SU-DHL-6 (cell line): ENCODE results near the gene CCNYL1.
"Not testable (repeated sequence)": the region's sequence is repeated elsewhere in the genome, so short reads cannot be mapped to it uniquely, and the experiment has no call there.

Experiments used
- H2AFZ ChIP-seq: fragments of 200-600 bp; sonication (generic); 2 replicates; pipeline ENCODE4 v1.6.1; 2014; ENCODE audit warnings: low read depth, mild to moderate bottlenecking, moderate library complexity, mixed read lengths, antibody characterized with exemption, low read length; ENCODE audit not compliant: severe bottlenecking
- H3F3A ChIP-seq: fragments of 200-600 bp; shearing (Covaris generic); 2 replicates; pipeline ENCODE4 v1.6.0; 2016; ENCODE audit warnings: antibody characterized with exemption, mild to moderate bottlenecking; ENCODE audit not compliant: insufficient read depth
- H3K27ac ChIP-seq: fragments of 200-600 bp; sonication (generic); 2 replicates; pipeline ENCODE4 v1.5.1; 2016; ENCODE audit warnings: low read depth, mild to moderate bottlenecking, low read length, moderate library complexity, mixed read lengths
- H3K27me3 ChIP-seq: fragments of 200-600 bp; sonication (generic), shearing (Covaris generic); 2 replicates; pipeline ENCODE4 v1.6.0; 2014; ENCODE audit warnings: mild to moderate bottlenecking, low read length
- H3K36me3 ChIP-seq: fragments of 200-600 bp; sonication (generic); 2 replicates; pipeline ENCODE4 v1.6.1; 2014; ENCODE audit warnings: mild to moderate bottlenecking, low read length, mixed read lengths
- H3K4me2 ChIP-seq: fragments of 300-600, 200-600 bp; shearing (Covaris generic), sonication (generic); 2 replicates; pipeline ENCODE4 v1.6.0; 2014; ENCODE audit warnings: low read length, low read depth, mild to moderate bottlenecking; ENCODE audit not compliant: poor library complexity, severe bottlenecking
- H3K4me3 ChIP-seq: fragments of 200-600 bp; sonication (generic); 2 replicates; pipeline ENCODE4 v1.5.1; 2014; ENCODE audit warnings: antibody characterized with exemption, low read length, mild to moderate bottlenecking, mixed read lengths; ENCODE audit not compliant: insufficient read depth, poor library complexity, severe bottlenecking
- H3K79me2 ChIP-seq: fragments of 200-600 bp; sonication (generic); 2 replicates; pipeline ENCODE4 v1.6.1; 2014; ENCODE audit warnings: mild to moderate bottlenecking, low read length, moderate library complexity; ENCODE audit not compliant: insufficient read depth
- H3K9ac ChIP-seq: fragments of 200-600 bp; sonication (generic); 2 replicates; pipeline ENCODE4 v1.7.0; 2014; ENCODE audit warnings: mild to moderate bottlenecking, low read length
- H3K9me2 ChIP-seq: fragments of 200-600 bp; sonication (generic); replicated peaks from 2 replicates; pipeline ENCODE4 v1.6.1; 2014; ENCODE audit warnings: low read length; ENCODE audit not compliant: insufficient read depth
- H3K9me3 ChIP-seq: fragments of 200-600 bp; sonication (generic); 2 replicates; pipeline ENCODE4 v1.6.1; 2014; ENCODE audit warnings: low read length, mixed read lengths; ENCODE audit not compliant: insufficient read depth
- H4K20me1 ChIP-seq: fragments of 200-600 bp; sonication (generic); 2 replicates; pipeline ENCODE4 v1.6.1; 2014; ENCODE audit warnings: low read depth, mild to moderate bottlenecking, antibody characterized with exemption, low read length, moderate library complexity, mixed read lengths
- CTCF ChIP-seq: fragments of 200-600 bp; sonication (generic); IDR thresholded peaks from one replicate; pipeline ENCODE4 v1.5.1; 2017; ENCODE audit warnings: antibody characterized with exemption, mild to moderate bottlenecking, low read length, moderate library complexity; ENCODE audit not compliant: insufficient read depth, poor library complexity, severe bottlenecking
- EZH2phosphoT487 ChIP-seq: fragments of 200-600 bp; sonication (generic), shearing (Covaris generic); conservative IDR thresholded peaks from 2 replicates; pipeline ENCODE4 v1.6.1; 2018; ENCODE audit warnings: mild to moderate bottlenecking, antibody characterized with exemption, low read length, moderate library complexity, mixed read lengths

The CCNYL1 gene

DNA sequence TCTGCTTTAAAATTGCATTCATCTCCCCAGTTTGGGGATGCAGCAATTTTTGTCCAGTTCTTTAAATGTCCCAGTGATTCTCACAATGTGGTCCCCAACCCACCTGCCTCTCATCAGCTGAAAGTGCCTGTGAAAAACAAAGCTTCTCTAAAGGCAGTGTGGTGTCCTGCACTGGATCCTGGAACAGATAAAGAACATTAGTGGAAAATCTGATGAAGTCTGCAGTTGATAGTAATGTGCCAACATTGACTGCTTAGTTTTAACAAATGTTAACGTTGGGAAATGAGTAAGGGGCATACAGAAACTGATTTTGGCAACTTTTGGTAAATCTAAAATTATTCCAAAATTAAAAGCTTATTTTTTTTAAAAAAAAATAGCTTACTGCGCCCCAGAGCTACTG is 49.0 kb downstream of the CCNYL1 start:
- H3K27ac ChIP-seq: no peak overlapping the region
- TF ChIP-seq EZH2phosphoT487: no peak
- TF ChIP-seq CTCF: no peak
- no peaks in the 10 kb centered on the region for H3K79me2 ChIP-seq
- no peaks in the 10 kb centered on the region for H3K9me2 ChIP-seq
- no peaks in the 10 kb centered on the region for H3F3A ChIP-seq
- H3K9ac ChIP-seq: no peak overlapping the region
- H3K36me3 ChIP-seq: no peaks in the 10 kb centered on the region
- no peak overlapping the region for H3K4me3 ChIP-seq
- H4K20me1 ChIP-seq: no peaks in the 10 kb centered on the region
- H2AFZ ChIP-seq: no peak overlapping the region
- H3K4me2 ChIP-seq: no peak overlapping the region
- no peaks in the 10 kb centered on the region for H3K9me3 ChIP-seq
- no peaks in the 10 kb centered on the region for H3K27me3 ChIP-seq

GRCh38 chr2:207761426-207761825 is 50.0 kb downstream of the CCNYL1 start:
- H3K27ac ChIP-seq, H3K27me3 ChIP-seq, H3K36me3 ChIP-seq, H3K4me2 ChIP-seq, H3F3A ChIP-seq, H3K9ac ChIP-seq, H2AFZ ChIP-seq, H3K79me2 ChIP-seq, H3K9me3 ChIP-seq, H3K9me2 ChIP-seq, H3K4me3 ChIP-seq, H4K20me1 ChIP-seq: not testable (repeated sequence)

GRCh38 chr2:207762146-207762545 is 50.7 kb downstream of the CCNYL1 start:
- Histone ChIP-seq H3K4me2 (no peak overlapping the region), H2AFZ (no peak overlapping the region), H3K9ac (no peak overlapping the region), H3F3A (0 out of 2 replicates have a peak, but pooled peaks cover 6% of the 10 kb centered on the region), H3K36me3 (no peaks in the 10 kb centered on the region), H3K9me3 (no peaks in the 10 kb centered on the region), H3K9me2 (no peaks in the 10 kb centered on the region), H3K4me3 (no peak overlapping the region), H4K20me1 (no peaks in the 10 kb centered on the region), H3K79me2 (no peaks in the 10 kb centered on the region), H3K27ac (no peak overlapping the region), H3K27me3 (no peaks in the 10 kb centered on the region)
- TF ChIP-seq EZH2phosphoT487: no peak
- no peak for TF ChIP-seq CTCF

- H3K36me3 ChIP-seq: no peaks in the 10 kb centered on the region
- H3K9me3 ChIP-seq: no peaks in the 10 kb centered on the region
- no peak overlapping the region for H3K9ac ChIP-seq
- H3K79me2 ChIP-seq: no peaks in the 10 kb centered on the region
- H4K20me1 ChIP-seq: no peaks in the 10 kb centered on the region
- H3F3A ChIP-seq: 0 out of 2 replicates have a peak, but pooled peaks cover 6% of the 10 kb centered on the region
- H3K4me3 ChIP-seq: no peak overlapping the region
- H3K27me3 ChIP-seq: no peaks in the 10 kb centered on the region
- H3K9me2 ChIP-seq: no peaks in the 10 kb centered on the region
- H3K4me2 ChIP-seq: no peak overlapping the region
- TF ChIP-seq CTCF: no peak
- TF ChIP-seq EZH2phosphoT487: no peak
- no peak overlapping the region for H2AFZ ChIP-seq
- H3K27ac ChIP-seq: no peak overlapping the region
Measured at GRCh38 chr2:207763303-207763917, 52.0 kb downstream of the CCNYL1 start.
